Stimulated activated CD8-positive, alpha-beta memory T cell treated with anti-CD3 and anti-CD28 coated beads, Interleukin-7, amount 100 ng/mL, for 4 hours (primary cell): ENCODE results near the gene TIMM13.
"Not testable (repeated sequence)": the region's sequence is repeated elsewhere in the genome, so short reads cannot be mapped to it uniquely, and the experiment has no call there.

ENCODE experiments used
- DNase-seq, 2 donors: peaks; one replicate each; pipeline ENCODE4 v3.0.0-alpha.2; 2020; ENCODE audit warnings: low read depth in 2 of 2

Gene TIMM13

DNA sequence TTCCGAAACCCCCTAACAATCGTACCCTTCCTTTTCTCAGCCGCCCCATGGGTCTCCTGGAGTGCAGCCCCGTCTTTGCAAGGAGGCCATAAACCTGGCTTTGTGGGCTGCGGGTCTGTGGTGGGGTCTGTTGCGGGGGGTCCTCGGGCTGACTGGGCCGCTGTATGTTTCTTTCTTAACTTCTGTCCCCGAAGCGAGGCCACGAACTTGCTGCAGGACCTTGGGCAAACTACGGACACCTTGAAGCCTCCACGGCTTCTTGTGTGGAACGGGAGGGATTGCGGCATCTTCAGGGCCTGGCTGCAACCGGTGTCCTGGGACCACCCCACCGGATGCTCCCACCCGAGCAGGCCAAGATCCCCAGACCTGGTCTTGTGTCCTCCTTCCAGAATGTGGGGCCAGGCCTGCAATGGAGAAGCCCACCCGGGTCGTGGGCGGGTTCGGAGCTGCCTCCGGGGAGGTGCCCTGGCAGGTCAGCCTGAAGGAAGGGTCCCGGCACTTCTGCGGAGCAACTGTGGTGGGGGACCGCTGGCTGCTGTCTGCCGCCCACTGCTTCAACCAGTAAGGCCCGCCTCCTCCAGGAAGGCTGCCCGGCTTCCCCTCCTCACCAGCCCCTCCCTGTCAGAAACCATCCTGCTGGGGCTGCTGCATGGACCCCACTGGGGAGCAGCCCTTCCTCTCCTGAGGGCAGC is 12.0 kb downstream of the TIMM13 start:
- no peak for DNase-seq

DNA sequence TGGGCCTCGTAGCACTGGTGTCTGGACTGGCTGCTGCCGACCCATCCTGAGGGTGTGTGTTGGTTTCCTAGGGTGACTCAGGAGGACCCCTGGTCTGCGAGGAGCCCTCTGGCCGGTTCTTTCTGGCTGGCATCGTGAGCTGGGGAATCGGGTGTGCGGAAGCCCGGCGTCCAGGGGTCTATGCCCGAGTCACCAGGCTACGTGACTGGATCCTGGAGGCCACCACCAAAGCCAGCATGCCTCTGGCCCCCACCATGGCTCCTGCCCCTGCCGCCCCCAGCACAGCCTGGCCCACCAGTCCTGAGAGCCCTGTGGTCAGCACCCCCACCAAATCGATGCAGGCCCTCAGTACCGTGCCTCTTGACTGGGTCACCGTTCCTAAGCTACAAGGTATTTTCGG is 13.8 kb downstream of the TIMM13 start:
- DNase-seq, result no peak

DNA sequence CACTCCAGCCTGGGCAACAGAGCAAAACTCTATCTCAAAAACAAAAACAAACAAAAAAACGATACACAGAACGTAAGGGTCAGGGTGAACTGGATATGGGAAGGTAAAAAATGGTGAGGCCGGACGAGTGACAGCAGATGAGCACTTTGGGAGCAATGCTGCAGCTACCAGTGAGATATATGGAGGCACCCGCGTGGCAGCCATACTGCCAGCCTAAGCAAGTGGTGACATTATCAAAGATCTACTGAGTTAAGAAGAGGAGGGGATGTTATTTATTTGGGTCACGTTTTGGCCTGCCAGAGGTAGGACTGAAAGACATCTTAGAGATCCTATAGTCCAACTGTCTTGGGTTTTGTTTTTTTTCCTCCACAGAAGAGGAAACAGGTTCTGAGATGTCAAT is 14.2 kb downstream of the TIMM13 start:
- no peak for DNase-seq

DNA sequence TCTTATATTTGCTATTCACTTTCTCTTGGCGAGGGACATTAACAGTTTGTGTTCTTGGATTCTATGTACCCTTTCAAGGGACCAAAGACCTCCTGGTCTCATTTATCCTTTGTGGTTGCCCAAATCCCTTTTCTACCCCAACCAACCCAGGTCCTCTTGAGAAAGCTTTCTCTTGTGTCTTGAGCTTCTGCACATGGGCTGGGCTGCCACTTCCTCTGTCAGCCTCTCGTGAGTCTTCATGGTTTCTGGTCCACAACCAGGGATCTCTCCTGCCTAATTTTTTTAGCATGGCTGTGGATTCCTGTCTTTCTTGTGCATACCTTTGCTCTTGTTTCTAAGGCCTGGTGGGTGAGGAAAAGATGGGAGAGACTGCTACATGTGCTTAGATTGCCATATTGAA is 14.9 kb downstream of the TIMM13 start:
- DNase-seq, result no peak

DNA sequence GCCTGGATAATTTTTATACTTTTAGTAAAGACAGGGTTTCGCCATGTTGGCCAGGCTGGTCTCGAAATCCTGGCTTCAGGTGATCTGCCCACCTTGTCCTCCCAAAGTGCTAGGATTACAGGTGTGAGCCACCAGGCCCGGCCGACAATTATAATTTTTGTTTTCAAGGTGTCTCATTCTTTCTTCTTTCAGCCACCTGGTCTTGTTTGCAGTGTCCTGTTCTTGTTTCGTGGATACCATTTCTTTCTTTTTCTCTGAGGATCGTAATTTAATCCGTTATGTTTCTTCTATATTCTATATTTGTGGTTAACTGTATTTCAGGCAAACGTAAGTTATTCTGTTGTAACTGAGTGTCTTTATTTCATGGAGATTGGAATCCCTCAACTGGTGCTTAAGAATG is 15.7 kb downstream of the TIMM13 start:
- DNase-seq, result no peak

DNA sequence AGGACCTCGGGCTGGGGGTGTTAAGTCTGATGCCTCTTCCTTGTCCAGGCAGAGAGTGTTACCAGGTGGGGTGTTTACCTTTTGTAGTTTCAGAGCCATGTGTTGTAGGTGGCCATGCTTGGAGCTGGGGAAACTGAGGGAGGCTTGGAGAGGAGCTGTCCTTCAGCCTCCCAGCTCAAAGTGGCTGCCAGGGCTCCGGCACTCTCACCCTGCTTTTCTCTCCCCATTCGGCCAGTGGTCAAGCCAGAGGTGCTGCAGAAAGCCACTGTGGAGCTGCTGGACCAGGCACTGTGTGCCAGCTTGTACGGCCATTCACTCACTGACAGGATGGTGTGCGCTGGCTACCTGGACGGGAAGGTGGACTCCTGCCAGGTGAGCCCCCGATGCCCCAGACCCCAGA is 17.4 kb downstream of the TIMM13 start:
- no peak for DNase-seq

DNA sequence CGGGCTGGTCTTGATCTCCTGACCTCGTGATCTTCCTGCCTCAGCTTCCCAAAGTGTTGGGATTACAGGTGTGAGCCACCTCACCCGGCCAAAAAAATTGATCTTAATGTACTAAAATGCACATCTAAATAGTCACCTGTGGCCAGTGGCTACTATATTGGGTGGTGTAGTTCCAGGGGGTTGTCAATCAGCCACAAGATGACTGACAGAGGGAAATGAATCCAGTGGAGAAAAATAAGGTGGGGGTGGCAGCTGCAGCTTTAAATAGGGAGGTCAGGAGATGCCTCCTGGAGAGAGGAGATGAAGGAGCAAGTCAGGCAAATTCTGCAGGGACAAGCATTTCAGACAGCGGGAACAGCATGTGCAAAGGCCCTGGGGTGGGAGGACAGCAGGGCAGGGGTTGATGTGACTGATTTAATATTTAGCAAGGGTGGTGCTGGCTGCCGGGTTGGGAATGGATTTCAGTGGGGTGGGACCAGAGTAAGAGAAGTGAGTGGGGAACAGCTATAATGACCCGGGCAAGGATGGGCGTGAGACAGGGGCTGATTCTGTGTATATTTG is 18.0 kb downstream of the TIMM13 start:
- no peak for DNase-seq

DNA sequence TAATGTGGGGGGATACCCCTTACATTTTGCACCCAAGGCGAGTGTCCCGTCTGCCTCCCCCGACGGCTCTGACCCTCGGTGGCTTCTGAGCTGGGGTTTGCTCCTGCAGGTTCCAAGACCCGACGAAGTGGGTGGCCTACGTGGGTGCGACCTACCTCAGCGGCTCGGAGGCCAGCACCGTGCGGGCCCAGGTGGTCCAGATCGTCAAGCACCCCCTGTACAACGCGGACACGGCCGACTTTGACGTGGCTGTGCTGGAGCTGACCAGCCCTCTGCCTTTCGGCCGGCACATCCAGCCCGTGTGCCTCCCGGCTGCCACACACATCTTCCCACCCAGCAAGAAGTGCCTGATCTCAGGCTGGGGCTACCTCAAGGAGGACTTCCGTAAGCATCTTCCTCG is 19.1 kb downstream of the TIMM13 start:
- no peak for DNase-seq

DNA sequence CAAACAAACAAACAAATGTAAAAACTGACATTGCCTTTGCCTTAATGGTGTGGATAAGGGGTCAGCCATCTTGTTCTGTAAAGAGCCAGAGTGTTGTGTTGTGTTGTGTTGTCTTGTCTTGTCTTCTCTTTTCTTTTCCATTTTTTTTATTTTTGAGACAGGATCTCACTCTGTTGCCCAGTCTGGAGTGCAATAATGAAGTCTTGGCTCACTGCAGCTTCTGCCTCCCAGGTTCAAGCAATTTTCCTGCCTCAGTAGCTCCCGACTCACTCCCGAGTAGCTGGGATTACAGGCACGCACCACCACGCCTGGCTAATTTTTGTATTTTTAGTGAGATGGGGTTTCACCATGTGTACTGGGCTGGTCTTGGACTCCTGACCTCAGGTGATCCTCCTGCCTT is 27.8 kb downstream of the TIMM13 start:
- DNase-seq, result no peak

DNA sequence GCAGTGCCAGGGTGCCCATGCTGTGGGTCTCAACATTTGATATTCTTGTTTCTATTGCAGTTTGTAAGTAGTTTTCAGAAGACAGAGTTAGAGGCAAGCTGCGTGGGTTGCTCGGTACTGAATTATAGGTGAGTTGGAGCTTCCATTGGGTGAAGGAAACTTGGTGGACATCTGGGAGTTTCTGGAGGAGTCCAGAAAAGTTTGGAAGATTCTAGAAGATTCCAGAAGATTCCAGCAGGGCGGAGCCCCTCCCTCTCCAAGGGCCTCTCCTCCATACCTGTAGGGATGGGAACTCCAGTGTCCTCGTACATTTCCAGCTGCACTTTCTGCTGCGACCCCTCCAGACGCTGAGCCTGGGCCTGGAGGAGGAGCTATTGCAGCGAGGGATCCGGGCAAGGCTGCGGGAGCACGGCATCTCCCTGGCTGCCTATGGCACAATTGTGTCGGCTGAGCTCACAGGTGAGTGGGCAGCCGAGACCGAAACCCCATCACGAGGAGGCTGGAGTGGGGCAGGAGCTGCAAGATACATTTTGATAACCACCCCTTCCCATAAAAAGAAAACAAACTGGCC is 28.6 kb downstream of the TIMM13 start:
- DNase-seq, result no peak

DNA sequence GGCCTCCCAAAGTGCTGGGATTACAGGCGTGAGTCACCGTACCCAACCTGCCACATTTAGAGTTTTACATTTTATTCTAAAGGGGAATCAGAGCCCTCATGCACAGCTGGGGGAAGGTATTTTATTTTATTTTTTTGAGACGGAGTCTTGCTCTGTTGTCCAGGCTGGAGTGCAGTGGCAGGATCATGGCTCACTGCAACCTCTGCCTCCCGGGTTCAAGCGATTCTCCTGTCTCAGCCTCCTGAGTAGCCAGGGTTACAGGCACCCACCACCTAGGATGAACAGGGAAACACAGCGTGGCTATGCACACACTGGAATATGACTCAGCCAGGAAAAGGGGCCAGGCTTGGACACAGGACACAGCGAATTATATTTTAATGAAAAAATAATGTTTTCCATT is 30.2 kb downstream of the TIMM13 start:
- not testable (repeated sequence) for DNase-seq

DNA sequence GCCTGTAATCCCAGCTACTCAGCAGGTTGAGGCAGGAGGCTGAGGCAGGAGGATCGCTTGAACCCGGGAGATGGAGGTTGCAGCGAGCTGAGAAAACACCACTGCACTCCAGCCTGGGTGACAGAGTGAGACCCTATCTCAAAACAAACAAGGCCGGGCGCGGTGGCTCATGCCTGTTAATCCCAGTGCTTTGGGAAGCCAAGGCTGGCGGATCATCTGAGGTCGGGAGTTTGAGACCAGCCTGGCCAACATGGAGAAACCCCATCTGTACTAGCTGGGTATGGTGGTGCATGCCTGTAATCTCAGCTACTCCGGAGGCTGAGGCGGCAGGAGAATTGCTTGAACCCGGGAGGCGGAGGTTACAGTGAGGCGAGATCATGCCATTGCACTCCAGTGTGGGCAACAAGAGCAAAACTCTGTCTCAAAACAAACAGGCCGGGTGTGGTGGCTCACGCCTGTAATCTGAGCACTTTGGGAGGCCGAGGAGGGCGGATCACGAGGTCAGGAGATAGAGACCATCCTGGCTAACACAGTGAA is 32.0 kb downstream of the TIMM13 start:
- not testable (repeated sequence) for DNase-seq

DNA sequence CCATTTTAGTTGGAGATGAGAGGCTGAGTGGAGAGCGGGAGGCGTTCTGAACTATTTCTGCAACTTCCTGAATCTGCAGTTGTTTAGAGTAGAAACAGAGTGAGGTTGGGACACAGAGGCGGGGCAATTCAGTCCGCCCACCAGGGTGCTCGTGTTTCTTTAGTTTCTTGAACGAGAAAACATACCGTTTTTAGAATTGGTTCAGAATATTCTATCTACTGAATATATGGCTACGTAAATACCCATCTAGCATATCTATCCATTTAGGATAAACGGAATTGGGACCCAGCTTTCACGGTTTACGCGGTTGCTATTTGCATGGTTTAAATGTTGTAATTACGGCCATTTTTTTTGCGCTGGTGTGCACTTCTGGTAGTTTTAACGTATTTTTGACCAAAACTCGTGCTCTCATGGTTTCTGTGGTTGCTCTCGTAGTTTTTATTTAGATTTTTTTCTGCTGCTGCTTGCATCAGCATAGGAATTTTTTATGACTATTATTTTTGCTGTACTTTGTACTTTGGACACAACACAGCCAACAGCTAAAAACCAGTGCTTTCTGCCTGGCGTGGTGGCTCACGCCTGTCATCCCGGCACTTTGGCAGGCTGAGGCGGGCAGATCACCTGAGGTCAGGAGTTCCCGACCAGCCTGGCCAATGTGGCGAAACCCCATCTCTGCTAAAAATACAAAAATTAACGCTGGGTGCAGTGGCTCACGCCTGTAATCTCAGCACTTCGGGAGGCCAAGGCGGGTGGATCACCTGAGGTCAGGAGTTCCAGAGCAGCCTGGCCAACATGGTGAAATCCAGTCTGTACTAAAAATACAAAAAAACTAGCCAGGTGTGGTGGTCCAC is 32.7 kb downstream of the TIMM13 start:
- no peak for DNase-seq

DNA sequence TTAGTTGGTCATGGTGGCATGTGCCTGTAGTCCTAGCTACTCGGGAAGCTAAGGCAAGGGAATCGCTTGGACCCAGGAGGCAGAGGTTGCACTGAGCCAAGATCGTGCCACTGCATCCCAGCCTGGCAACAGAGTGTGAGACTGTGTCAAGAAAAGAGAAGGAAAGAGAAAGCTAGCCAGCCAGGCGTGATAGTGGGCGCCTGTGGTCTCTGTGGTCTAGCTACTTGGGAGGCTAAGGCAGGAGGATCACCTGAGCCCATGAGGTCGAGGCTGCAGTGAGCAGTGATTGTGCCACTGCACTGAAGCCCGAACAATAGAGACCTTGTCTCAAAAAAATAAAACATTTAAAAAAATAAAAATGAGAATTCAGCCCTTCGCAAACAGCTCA is 33.3 kb downstream of the TIMM13 start:
- DNase-seq, result no peak

DNA sequence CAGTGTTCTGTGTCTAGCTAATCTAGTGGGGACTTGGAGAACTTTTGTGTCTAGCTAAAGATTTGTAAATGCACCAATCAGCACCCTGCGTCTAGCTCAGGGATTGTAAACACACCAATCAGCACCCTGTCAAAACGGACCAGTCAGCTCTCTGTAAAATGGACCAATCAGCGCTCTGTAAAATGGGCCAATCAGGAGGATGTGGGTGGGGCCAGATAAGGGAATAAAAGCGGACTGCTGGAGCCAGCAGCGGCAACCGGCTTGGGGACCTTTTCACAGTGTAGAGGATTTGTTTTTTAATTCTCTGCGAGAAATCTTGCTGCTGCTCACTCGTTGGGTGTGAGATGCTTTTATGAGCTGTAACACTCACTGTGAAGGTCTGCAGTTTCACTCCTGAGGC is 34.5 kb downstream of the TIMM13 start:
- not testable (repeated sequence) for DNase-seq

DNA sequence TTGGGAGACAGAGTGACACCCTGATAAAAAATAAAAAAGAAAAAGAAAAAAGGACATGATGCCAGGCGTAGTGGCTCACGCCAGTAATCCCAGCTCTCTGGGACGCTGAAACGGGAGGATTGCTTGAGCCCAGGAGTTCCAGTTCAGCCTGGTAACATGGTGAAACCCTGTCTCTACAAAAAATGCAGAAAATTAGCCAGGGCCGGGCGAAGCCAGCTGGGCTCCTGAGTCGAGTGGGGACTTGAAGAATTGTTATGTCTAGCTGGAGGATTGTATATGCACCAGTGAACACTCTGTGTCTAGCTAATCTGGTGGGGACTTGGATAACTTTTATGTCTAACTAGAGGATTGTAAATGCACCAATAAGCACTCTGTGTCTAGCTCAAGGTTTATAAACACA is 35.0 kb downstream of the TIMM13 start:
- no peak for DNase-seq

DNA sequence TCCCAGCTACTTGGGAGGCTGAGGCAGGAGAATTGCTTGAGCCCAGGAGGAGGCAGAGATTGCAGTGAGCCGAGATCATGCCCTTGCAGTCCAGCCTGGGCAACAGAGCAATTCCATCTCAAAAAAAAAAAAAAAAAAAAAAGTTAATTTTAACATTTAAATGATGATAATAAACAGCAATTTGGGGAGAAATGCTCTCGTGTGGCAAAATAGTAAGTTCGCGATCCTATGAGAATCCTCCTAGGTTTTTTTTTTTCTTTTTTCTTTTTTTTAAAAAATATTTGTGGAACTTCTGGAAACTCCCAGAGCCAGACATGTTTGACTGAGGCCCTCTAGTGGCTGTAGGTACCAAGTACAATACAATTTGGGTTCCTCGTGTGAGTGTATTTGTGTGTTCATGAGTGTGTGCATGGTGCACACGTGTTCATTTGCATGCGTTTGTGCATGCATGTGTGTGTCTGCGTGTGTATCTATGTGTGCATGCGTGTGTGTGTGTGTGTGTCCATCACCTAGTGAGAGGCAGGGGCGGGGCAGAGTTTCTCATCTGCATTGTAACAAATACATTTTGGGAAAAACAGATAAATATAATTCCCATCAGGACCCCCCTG is 36.2 kb downstream of the TIMM13 start:
- DNase-seq, result no peak

DNA sequence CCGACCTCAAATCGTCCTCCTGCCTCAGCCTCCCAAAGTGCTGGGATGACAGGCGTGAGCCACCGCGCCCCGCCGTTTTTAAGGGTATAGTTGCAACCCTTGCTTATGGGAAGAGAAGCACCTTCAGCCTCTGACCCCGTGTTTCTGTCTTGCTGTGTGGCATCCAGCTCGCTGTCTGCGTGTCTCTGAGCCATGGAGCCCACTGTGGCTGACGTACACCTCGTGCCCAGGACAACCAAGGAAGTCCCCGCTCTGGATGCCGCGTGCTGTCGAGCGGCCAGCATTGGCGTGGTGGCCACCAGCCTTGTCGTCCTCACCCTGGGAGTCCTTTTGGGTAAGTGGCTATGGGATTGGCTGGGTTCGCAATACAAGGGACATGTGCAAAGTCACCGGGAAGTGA is 37.8 kb downstream of the TIMM13 start:
- no peak for DNase-seq

DNA sequence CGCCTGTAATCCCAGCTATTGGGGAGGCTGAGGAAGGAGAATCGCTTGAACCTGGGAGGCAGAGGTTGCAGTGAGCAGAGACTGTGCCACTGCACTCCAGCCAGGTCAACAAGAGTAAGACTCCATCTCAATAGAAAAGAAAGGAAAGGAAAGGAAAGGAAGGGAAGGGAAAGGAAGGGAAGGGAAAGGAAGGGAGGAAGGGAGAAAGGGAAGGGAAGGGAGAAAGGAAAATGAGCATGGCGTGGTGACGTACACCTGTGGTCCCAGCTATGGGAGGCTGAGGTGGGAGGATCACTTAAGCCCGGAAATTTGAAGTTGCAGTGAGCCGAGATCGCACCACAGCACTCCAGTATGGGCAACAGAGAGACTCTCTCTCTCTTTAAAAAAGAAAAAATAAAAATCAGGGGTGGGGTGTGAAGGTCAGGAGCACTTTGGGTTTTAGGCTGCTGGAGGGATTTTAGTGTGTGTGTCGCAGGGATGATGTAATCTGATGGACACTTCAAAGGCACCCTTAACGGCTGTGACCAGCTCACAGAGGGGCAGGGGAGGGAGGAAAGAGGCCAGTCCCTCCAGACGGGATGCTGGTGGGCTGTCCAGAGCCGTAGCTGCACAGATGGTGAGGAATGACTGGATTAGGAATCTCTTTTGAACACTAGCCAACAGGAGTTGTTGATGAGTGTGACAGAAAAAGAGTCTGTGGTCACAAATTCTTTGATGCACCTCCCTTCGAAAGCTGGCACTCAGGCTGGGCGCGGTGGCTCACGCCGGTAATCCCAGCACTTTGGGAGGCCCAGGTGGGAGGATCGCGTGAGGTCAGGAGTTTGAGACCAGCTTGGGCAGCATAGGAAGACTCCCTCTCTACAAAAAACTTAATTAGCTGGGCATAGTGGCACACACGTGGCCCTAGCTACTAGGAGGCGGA is 39.8 kb downstream of the TIMM13 start:
- no peak for DNase-seq

DNA sequence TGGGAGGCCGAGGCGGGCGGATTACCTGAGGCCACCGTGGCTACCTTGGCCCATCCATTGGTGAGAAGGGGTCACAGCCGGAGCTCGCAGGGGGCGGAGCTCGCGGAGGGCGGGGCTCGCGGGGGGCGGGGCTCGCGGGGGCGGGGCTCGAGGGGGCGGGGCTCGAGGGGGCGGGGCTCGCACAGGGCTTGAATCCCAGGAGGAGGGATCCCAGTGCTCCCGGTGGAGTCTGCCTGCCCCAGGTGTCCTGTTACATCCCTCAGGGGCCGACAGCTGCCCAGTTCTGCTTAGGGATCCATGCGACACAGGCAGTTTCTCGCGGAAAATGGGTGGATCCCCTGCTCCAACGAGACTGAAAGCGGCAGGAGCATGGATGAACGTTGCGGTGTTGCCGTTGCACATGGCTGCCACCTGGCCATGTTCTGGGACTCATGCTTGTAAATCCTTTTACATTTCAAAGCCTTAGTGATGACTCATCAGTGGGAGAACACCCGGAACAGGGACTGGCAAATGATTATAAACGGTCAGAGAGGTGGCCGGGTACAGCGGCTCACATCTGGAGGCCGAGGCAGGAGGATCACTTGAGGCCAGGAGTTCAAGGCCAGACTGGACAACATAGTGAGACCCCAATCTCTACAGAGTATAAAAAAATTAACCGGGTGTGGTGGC is 42.2 kb downstream of the TIMM13 start:
- DNase-seq, result no peak
